Thyroid gland (tissue), 4 donors: ENCODE data around the gene GREB1.

Experiments used
- POLR2A ChIP-seq, 2 donors: fragments of 450-650 bp; IDR thresholded peaks; one replicate each; pipeline ENCODE4 v1.6.1; 2017; ENCODE audit warnings: antibody characterized with exemption in 2 of 2, mild to moderate bottlenecking in 2 of 2, moderate library complexity in 1 of 2
- TF ChIP-seq, protein P1 (sequence below), 6 experiments: fragments of 200-600 bp in 3 of 6; fragments of 450-650 bp in 3 of 6; sonication (generic) in 3 of 6; IDR thresholded peaks; one replicate each; pipeline ENCODE4 v1.5.1; 2016 to 2019; ENCODE audit warnings: antibody characterized with exemption in 6 of 6, mild to moderate bottlenecking in 2 of 6, inconsistent platforms in 1 of 6, moderate library complexity in 1 of 6

DNA sequence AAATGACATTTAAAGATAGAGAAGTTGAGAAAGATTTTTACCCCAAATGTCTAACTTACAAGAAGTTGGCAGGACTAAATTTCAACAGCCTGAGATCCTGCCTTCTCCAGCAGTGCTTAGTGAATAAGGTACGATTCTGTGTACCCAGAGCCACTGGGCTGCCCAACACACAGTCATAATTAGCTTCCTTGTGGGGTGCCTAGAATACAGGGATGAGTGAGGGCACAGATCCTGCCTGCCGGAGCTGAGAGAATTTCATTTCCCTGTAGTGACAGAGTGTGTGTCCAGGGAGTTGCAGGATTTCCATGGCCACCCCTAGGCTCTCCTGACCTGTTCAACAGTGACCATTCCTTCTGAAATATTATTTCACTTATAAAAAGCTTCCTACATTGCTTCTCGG, 27.0 kb downstream of the GREB1 start:
- TF ChIP-seq, protein P1, sequence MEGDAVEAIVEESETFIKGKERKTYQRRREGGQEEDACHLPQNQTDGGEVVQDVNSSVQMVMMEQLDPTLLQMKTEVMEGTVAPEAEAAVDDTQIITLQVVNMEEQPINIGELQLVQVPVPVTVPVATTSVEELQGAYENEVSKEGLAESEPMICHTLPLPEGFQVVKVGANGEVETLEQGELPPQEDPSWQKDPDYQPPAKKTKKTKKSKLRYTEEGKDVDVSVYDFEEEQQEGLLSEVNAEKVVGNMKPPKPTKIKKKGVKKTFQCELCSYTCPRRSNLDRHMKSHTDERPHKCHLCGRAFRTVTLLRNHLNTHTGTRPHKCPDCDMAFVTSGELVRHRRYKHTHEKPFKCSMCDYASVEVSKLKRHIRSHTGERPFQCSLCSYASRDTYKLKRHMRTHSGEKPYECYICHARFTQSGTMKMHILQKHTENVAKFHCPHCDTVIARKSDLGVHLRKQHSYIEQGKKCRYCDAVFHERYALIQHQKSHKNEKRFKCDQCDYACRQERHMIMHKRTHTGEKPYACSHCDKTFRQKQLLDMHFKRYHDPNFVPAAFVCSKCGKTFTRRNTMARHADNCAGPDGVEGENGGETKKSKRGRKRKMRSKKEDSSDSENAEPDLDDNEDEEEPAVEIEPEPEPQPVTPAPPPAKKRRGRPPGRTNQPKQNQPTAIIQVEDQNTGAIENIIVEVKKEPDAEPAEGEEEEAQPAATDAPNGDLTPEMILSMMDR (IDR thresholded peaks at IDR 0.05): no peak
- TF ChIP-seq POLR2A (IDR thresholded peaks at IDR 0.05): no peak
